MM.1S (cell line): ENCODE measurements around the gene KRTAP10-4.

ENCODE experiments used
- DNase-seq: peaks from one replicate; pipeline ENCODE4 v3.0.0-alpha.2; 2015
- H2AFZ ChIP-seq: fragments of 300-600 bp; sonication (generic); 2 replicates; pipeline ENCODE4 v1.6.0; 2016; ENCODE audit warnings: antibody characterized with exemption, low read length
- H3F3A ChIP-seq: fragments of 300-600 bp; sonication (generic); 2 replicates; pipeline ENCODE4 v1.6.1; 2016; ENCODE audit warnings: mild to moderate bottlenecking, antibody characterized with exemption, low read length, moderate library complexity, mixed read lengths; ENCODE audit not compliant: insufficient read depth
- H3K27ac ChIP-seq: fragments of 300-600 bp; sonication (generic); 2 replicates; pipeline ENCODE4 v1.5.1; 2016; ENCODE audit warnings: mild to moderate bottlenecking, low read length
- H3K27me3 ChIP-seq: fragments of 300-600 bp; sonication (generic); replicated peaks from 2 replicates; pipeline ENCODE4 v1.6.0; 2016; ENCODE audit warnings: low read length; ENCODE audit not compliant: insufficient read depth
- H3K36me3 ChIP-seq: fragments of 300-600 bp; sonication (generic); replicated peaks from 2 replicates; pipeline ENCODE4 v1.6.1; 2016; ENCODE audit warnings: mild to moderate bottlenecking, low read length, mixed read lengths; ENCODE audit not compliant: insufficient read depth
- H3K4me1 ChIP-seq: fragments of 300-600 bp; sonication (generic); 2 replicates; pipeline ENCODE4 v1.6.1; 2016; ENCODE audit warnings: low read length, mixed read lengths
- H3K4me2 ChIP-seq: fragments of 300-600 bp; sonication (generic); 2 replicates; pipeline ENCODE4 v1.6.0; 2016; ENCODE audit warnings: low read depth, low read length
- H3K4me3 ChIP-seq: fragments of 300-600 bp; sonication (generic); 2 replicates; pipeline ENCODE4 v1.5.1; 2016; ENCODE audit warnings: low read length, mixed read lengths
- H3K79me2 ChIP-seq: fragments of 300-600 bp; sonication (generic); 2 replicates; pipeline ENCODE4 v1.6.1; 2016; ENCODE audit warnings: mixed run types, low read length, mixed read lengths
- H3K9ac ChIP-seq: fragments of 300-600 bp; sonication (generic); 2 replicates; pipeline ENCODE4 v1.6.1; 2016; ENCODE audit warnings: low read length, mixed read lengths
- H3K9me2 ChIP-seq: fragments of 300-600 bp; sonication (generic); replicated peaks from 2 replicates; pipeline ENCODE4 v1.6.1; 2016; ENCODE audit warnings: mild to moderate bottlenecking, low read length, mixed read lengths; ENCODE audit not compliant: insufficient read depth
- H3K9me3 ChIP-seq: fragments of 300-600 bp; sonication (generic); replicated peaks from 2 replicates; pipeline ENCODE4 v1.6.1; 2016; ENCODE audit warnings: mild to moderate bottlenecking, low read length, mixed read lengths; ENCODE audit not compliant: insufficient read depth
- H4K20me1 ChIP-seq: fragments of 300-600 bp; sonication (generic); 2 replicates; pipeline ENCODE4 v1.6.1; 2016; ENCODE audit warnings: mild to moderate bottlenecking, low read length, moderate library complexity, mixed read lengths; ENCODE audit not compliant: insufficient read depth
- CTCF ChIP-seq: fragments of 300-600 bp; sonication (generic); IDR thresholded peaks from 2 replicates; pipeline ENCODE4 v1.5.1; 2016; ENCODE audit warnings: antibody characterized with exemption, low read length, mixed read lengths
- EZH2 ChIP-seq: fragments of 300-600 bp; sonication (generic); optimal IDR thresholded peaks from 2 replicates; pipeline ENCODE3; 2017; ENCODE audit warnings: low read depth, mild to moderate bottlenecking, antibody characterized with exemption, low read length, mixed read lengths
- EZH2phosphoT487 ChIP-seq: fragments of 300-600 bp; sonication (generic); IDR thresholded peaks from 2 replicates; pipeline ENCODE4 v1.6.1; 2018; ENCODE audit warnings: antibody characterized with exemption, low read length

The KRTAP10-4 gene

GRCh38 chr21:44582055-44582454 lies 8.5 kb downstream of the KRTAP10-4 start:
- H4K20me1 ChIP-seq = no peaks in the 10 kb centered on the region
- H3K27ac ChIP-seq = no peak overlapping the region
- no peaks in the 10 kb centered on the region for H3K4me1 ChIP-seq
- H3K79me2 ChIP-seq = no peaks in the 10 kb centered on the region
- H3K36me3 ChIP-seq = no peaks in the 10 kb centered on the region
- no peaks in the 10 kb centered on the region for H3F3A ChIP-seq
- no peak for TF ChIP-seq EZH2
- TF ChIP-seq EZH2phosphoT487 = no peak
- no peak for TF ChIP-seq CTCF
- no peaks in the 10 kb centered on the region for H3K9me2 ChIP-seq
- DNase-seq = no peak
- no peak overlapping the region for H3K4me3 ChIP-seq
- H3K4me2 ChIP-seq = no peak overlapping the region
- peaks cover 100% of the 10 kb centered on the region for H3K27me3 ChIP-seq
- no peak overlapping the region for H2AFZ ChIP-seq
- no peak overlapping the region for H3K9ac ChIP-seq
- no peaks in the 10 kb centered on the region for H3K9me3 ChIP-seq

- DNase-seq = no peak
- Histone ChIP-seq H3K4me1 (no peaks in the 10 kb centered on the region), H3F3A (no peaks in the 10 kb centered on the region), H3K27me3 (peaks cover 100% of the 10 kb centered on the region), H3K9ac (no peak overlapping the region), H3K27ac (no peak overlapping the region), H3K36me3 (no peaks in the 10 kb centered on the region), H3K79me2 (no peaks in the 10 kb centered on the region), H2AFZ (no peak overlapping the region), H3K9me2 (no peaks in the 10 kb centered on the region), H3K9me3 (no peaks in the 10 kb centered on the region), H3K4me3 (no peak overlapping the region), H3K4me2 (no peak overlapping the region), H4K20me1 (no peaks in the 10 kb centered on the region)
- TF ChIP-seq EZH2 = no peak
- TF ChIP-seq EZH2phosphoT487 = no peak
- TF ChIP-seq CTCF = no peak
Measured at GRCh38 chr21:44583089-44583799, 9.7 kb downstream of the KRTAP10-4 start.

DNA sequence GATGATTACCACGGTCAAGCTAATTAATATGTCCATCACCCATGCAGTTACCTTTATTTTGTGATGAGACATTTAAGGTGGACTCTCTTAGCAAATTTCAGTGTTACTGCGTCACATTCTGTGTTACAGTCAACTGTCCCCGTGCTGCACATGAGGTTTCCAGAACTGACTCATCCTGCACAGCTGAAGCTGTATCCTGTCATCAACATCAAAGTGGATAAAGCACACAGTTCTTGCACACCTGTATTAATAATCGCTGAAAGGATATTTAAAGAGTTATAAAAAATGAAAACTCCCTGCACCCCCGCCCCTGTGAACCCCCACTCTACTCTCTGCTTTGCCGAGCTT lies 10.2 kb downstream of the KRTAP10-4 start:
- Histone ChIP-seq H3K4me1 (no peaks in the 10 kb centered on the region), H3K4me3 (no peak overlapping the region), H4K20me1 (no peaks in the 10 kb centered on the region), H3F3A (no peaks in the 10 kb centered on the region), H3K27me3 (peaks cover 98% of the 10 kb centered on the region), H2AFZ (no peak overlapping the region), H3K9me3 (no peaks in the 10 kb centered on the region), H3K4me2 (no peak overlapping the region), H3K27ac (no peak overlapping the region), H3K9me2 (no peaks in the 10 kb centered on the region), H3K36me3 (no peaks in the 10 kb centered on the region), H3K9ac (no peak overlapping the region), H3K79me2 (no peaks in the 10 kb centered on the region)
- DNase-seq = no peak
- TF ChIP-seq EZH2phosphoT487 (no peak), CTCF (no peak), EZH2 (no peak)
